Right atrium auricular region (tissue), 2 donors: Measurements from ENCODE around the gene ALG6. TPM values are rescaled to one million over a fixed set of nuclear protein-coding genes. Genes with fewer than 3 reads are reported as not detected.
A peak's percentile ranks its signal among the peaks of the same experiment; 100 is the strongest.

Experiments used
- DNase-seq: peaks from one replicate; pipeline ENCODE4 v3.0.0-alpha.2; 2019; ENCODE audit warnings: low spot score
- H3K27ac ChIP-seq, 2 donors: fragments of 200-600 bp; sonication (generic); 1 replicate in 1 of 2; 2 replicates in 1 of 2; pipeline ENCODE4 v1.5.1; 2016 to 2019
- H3K27me3 ChIP-seq, 2 donors: fragments of 200-600 bp; sonication (generic); one replicate each; pipeline versions ENCODE4 v1.5.1 to v1.6.0; 2017 to 2019
- H3K36me3 ChIP-seq: fragments of 200-600 bp; sonication (generic); one replicate; pipeline ENCODE4 v1.5.1; 2016
- H3K4me1 ChIP-seq, 2 donors: fragments of 200-600 bp; sonication (generic); one replicate each; pipeline versions ENCODE4 v1.5.1 to v1.6.0; 2017 to 2019
- H3K4me3 ChIP-seq, 2 donors: fragments of 200-600 bp; sonication (generic); 1 replicate in 1 of 2; 2 replicates in 1 of 2; pipeline ENCODE4 v1.5.1; 2017 to 2019; ENCODE audit warnings: mild to moderate bottlenecking in 1 of 2, moderate library complexity in 1 of 2
- H3K9me3 ChIP-seq, 2 donors: fragments of 200-600 bp; sonication (generic); one replicate each; pipeline ENCODE4 v1.5.1; 2019
- total RNA-seq, 2 donors: library from RNA; depleted of rRNA; stranded (reverse); fragments of >200 nt; gene quantifications; one replicate each; pipeline ENCODE4 v1.1.0, GENCODE V29; 2016
- TF ChIP-seq, protein P1 (sequence below), 2 donors: fragments of 200-600 bp; sonication (generic); IDR thresholded peaks; one replicate each; pipeline ENCODE4 v1.5.1; 2019; ENCODE audit warnings: antibody characterized with exemption in 2 of 2

ALG6 gene
- total RNA-seq, 2 donors from 2014 or later, result 4.1 to 4.7 TPM

DNA sequence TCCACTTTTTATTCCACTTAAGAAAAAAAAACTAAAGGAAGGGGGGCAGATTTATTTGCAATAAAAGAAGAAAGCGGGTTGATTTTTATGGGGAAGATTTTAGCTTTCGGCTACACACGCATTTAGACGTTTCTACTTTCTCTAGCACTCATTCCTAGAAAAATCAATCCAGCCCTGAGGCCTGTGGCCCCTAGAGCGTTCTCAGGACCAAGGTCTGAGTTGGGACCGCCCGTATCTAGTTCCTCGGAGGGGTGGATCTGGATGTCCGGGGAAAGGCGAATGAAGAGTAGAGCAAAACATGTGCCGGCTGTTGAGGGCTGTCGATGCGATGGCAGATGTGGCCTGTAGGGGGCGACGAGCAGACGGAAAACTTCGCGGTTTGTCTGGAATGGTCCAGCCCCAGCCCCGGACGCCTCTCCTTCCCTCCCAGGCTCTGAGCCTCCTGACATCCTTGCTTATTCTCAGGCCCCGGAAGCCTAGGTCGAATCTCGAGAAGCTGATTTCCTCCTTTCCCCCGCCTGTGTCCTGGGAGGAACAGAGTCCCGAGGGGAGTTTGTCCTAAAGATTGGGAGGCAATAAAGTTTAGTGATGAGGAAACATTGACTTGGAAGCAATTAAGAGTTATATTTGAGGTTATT lies 39.9 kb upstream of the ALG6 start:
- no peak for DNase-seq
- no peak overlapping the region for H3K4me3 ChIP-seq
- TF ChIP-seq, protein P1, sequence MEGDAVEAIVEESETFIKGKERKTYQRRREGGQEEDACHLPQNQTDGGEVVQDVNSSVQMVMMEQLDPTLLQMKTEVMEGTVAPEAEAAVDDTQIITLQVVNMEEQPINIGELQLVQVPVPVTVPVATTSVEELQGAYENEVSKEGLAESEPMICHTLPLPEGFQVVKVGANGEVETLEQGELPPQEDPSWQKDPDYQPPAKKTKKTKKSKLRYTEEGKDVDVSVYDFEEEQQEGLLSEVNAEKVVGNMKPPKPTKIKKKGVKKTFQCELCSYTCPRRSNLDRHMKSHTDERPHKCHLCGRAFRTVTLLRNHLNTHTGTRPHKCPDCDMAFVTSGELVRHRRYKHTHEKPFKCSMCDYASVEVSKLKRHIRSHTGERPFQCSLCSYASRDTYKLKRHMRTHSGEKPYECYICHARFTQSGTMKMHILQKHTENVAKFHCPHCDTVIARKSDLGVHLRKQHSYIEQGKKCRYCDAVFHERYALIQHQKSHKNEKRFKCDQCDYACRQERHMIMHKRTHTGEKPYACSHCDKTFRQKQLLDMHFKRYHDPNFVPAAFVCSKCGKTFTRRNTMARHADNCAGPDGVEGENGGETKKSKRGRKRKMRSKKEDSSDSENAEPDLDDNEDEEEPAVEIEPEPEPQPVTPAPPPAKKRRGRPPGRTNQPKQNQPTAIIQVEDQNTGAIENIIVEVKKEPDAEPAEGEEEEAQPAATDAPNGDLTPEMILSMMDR (IDR thresholded peaks at IDR 0.05), result peak; percentile 50 to 71
- H3K36me3 ChIP-seq, result no peaks in the 10 kb centered on the region
- H3K9me3 ChIP-seq, result no peaks in the 10 kb centered on the region
- H3K4me1 ChIP-seq, result peaks cover 0 to 31% of the 10 kb centered on the region in 2 donors
- H3K27ac ChIP-seq, result no peak overlapping the region
- peaks cover 47 to 72% of the 10 kb centered on the region in 2 donors for H3K27me3 ChIP-seq

DNA sequence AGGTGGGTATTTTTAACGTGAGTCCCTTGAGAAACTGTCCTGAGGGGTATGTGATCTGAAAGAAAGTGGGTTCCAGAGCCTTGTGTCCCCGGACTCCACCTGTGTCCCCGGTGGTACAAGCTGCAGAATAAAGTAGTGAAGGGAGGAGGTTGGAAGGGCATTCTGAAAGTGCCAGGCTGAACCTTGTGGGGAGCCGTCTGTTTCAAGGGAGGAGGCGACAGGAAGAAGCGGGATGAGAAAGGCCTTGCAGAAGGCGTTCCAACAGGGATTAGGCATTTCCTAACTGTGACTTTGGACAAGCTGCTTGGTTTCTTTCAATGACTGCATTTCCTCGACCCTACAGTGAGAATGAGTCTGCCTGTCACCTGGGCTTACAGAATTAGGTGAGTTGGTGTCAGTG lies 39.3 kb upstream of the ALG6 start:
- Histone ChIP-seq H3K9me3 (no peaks in the 10 kb centered on the region), H3K36me3 (no peaks in the 10 kb centered on the region), H3K4me1 (peaks cover 0 to 25% of the 10 kb centered on the region in 2 donors), H3K27me3 (peaks cover 41 to 66% of the 10 kb centered on the region in 2 donors), H3K27ac (no peak overlapping the region), H3K4me3 (no peak overlapping the region)
- DNase-seq, result no peak
- TF ChIP-seq, protein P1 (IDR thresholded peaks at IDR 0.05), result no peak

DNA sequence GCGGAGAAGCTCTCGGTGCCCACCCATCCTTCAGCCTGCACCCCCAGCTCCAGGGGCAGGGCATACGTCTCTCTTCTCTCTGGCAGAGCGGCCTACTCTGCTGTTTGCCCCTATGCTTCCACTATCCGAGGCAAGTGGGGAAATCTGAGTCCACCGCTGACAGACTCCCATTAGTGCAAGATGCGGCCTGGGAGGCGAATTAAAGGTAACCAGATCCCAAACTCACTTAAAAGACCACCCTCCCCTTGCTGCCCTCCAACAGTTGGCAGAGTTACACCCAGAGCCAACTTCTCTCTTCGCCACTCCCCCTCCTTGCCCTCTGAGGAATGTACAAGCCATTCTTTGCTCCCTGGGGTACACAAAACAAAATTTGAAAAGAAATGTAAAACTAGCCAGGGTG lies 38.6 kb upstream of the ALG6 start:
- peaks cover 0 to 19% of the 10 kb centered on the region in 2 donors for H3K4me1 ChIP-seq
- peaks cover 41 to 66% of the 10 kb centered on the region in 2 donors for H3K27me3 ChIP-seq
- TF ChIP-seq, protein P1 (IDR thresholded peaks at IDR 0.05), result no peak
- DNase-seq, result no peak
- H3K36me3 ChIP-seq, result no peaks in the 10 kb centered on the region
- H3K9me3 ChIP-seq, result no peaks in the 10 kb centered on the region
- H3K4me3 ChIP-seq, result no peak overlapping the region
- H3K27ac ChIP-seq, result no peak overlapping the region

DNA sequence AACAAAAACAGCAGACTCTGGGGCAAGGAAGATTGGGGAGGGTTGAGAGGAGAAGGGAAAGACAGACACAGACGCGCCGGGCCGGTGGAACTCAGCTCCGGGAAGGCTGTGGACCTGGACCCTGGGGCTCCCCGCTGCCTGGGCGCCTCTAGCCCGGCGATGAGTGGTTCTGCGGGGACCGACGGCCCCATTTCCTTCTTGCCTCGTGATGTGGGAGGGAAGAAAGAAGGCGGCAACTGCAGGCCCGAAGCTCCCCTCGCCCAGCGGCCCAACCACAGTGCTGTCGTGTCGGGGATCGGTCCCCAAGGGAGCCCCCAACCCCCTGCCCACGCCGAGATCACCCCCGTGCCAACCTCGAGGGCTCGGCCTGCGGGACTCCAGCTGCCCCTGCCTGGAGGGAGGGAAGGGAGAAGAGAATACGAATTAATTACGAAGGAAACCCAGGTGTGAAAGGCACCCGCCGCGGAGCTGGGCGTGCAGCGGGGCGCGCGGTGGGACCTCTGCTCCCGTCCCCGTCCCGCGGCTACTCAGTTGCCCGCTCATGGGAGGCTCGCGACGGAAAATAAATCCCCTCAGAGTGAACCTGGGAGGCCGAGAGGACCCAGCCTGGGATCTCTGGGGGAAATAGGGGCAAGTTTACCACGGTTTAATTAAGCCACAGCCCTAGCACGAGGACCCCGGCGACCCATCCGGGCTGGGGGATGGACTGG lies 37.7 kb upstream of the ALG6 start:
- no peak for DNase-seq
- Histone ChIP-seq H3K4me3 (no peak overlapping the region), H3K27ac (no peak overlapping the region), H3K36me3 (no peaks in the 10 kb centered on the region), H3K9me3 (no peaks in the 10 kb centered on the region), H3K27me3 (peaks cover 33 to 57% of the 10 kb centered on the region in 2 donors), H3K4me1 (peaks cover 0 to 12% of the 10 kb centered on the region in 2 donors)
- TF ChIP-seq, protein P1 (IDR thresholded peaks at IDR 0.05), result no peak

DNA sequence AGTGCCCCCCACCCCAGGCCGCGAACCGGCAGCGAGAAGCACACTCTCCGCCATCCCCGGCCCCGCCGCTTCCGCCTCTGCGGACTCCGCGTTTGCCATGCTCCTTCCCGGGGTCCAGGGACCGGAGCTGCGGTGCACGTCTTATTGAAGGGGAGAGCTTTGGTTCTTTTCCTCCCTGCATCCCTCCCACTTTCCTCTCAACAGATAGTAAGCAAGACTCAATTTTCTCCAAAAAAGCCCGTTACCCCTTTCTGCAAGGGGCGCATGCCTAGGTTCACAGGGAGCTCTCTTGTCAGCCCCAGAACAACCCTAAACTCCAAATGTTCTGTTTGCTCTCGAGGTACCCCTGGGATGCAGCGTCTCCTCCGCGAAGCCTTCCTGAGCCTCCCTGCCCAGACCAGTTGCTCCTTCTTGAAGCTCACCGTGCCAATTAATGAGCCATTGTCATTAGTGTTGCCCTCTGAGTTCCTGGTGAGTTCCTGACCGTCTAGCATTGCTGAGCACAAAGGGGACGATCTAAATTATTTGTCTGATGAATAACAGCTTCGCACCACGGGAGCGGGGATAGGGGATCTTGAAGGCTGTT lies 37.0 kb upstream of the ALG6 start:
- Histone ChIP-seq H3K4me3 (no peak overlapping the region), H3K4me1 (peaks cover 0 to 12% of the 10 kb centered on the region in 2 donors), H3K27ac (no peak overlapping the region), H3K9me3 (no peaks in the 10 kb centered on the region), H3K27me3 (peaks cover 30 to 54% of the 10 kb centered on the region in 2 donors), H3K36me3 (no peaks in the 10 kb centered on the region)
- no peak for DNase-seq
- TF ChIP-seq, protein P1 (IDR thresholded peaks at IDR 0.05), result no peak
